Muscle of back (tissue), 11 donors: Measurements from ENCODE around the gene TBC1D22A. TPM values are rescaled to one million over a fixed set of nuclear protein-coding genes. Genes with fewer than 3 reads are reported as not detected.
A peak's percentile ranks its signal among the peaks of the same experiment; 100 is the strongest.

ENCODE experiments used
- DNase-seq, 3 donors: peaks; one replicate each; pipeline versions ENCODE4 v3.0.0 to v3.0.0-alpha.2; 2013
- polyA plus RNA-seq, 10 donors: library from polyadenylated mRNA; unstranded; fragments of 120-200 nt; gene quantifications; one replicate each; pipeline ENCODE4 v1.2.1, GENCODE V29; 2013; ENCODE audit not compliant: insufficient read length in 10 of 10

Gene TBC1D22A
- polyA plus RNA-seq, 10 donors, result 10.6 to 14.9 (median 13.4) TPM

GRCh38 chr22:46736705-46737104 is 25.7 kb upstream of the TBC1D22A start:
- no peak for DNase-seq

GRCh38 chr22:46737105-46737975 is 25.1 kb upstream of the TBC1D22A start:
- DNase-seq, result peak in 2 of 3 donors; percentile 59 to 88

GRCh38 chr22:46737976-46738646 is 24.3 kb upstream of the TBC1D22A start, which contains the start of gene CERK:
Gene CERK, minus strand, starts transcription at chr22:46738252. Its CDS starts 104 bp downstream, at chr22:46738148.
- DNase-seq, result peak; percentile 74 to 95 (median 90)

GRCh38 chr22:46738647-46739093 is 23.8 kb upstream of the TBC1D22A start:
- DNase-seq, result peak in 1 of 3 donors; percentile 31

GRCh38 chr22:46739094-46739870 is 23.2 kb upstream of the TBC1D22A start:
- peak in 2 of 3 donors; percentile 34 to 69 for DNase-seq

GRCh38 chr22:46740910-46741780 is 21.3 kb upstream of the TBC1D22A start:
- no peak for DNase-seq

- no peak for DNase-seq
Observed at GRCh38 chr22:46741974-46742519, 20.4 kb upstream of the TBC1D22A start.

GRCh38 chr22:46742576-46743221 is 19.8 kb upstream of the TBC1D22A start:
- DNase-seq, result no peak

GRCh38 chr22:46744581-46744980 is 17.9 kb upstream of the TBC1D22A start:
- DNase-seq, result no peak

GRCh38 chr22:46746192-46746591 is 16.3 kb upstream of the TBC1D22A start:
- DNase-seq, result no peak

GRCh38 chr22:46746620-46747019 is 15.8 kb upstream of the TBC1D22A start:
- no peak for DNase-seq

GRCh38 chr22:46747646-46748045 is 14.8 kb upstream of the TBC1D22A start:
- no peak for DNase-seq

GRCh38 chr22:46748206-46748907 is 14.1 kb upstream of the TBC1D22A start:
- no peak for DNase-seq

GRCh38 chr22:46748908-46749675 is 13.4 kb upstream of the TBC1D22A start:
- no peak for DNase-seq

- DNase-seq, result no peak
Observed at GRCh38 chr22:46749682-46750529, 12.5 kb upstream of the TBC1D22A start.

- no peak for DNase-seq
Observed at GRCh38 chr22:46750530-46750800, 12.0 kb upstream of the TBC1D22A start.

GRCh38 chr22:46750863-46751443 is 11.5 kb upstream of the TBC1D22A start:
- no peak for DNase-seq
